Endometrial microvascular endothelial cells (primary cell): ENCODE measurements around the gene FOXC1. TPM values are rescaled to one million over a fixed set of nuclear protein-coding genes. Genes with fewer than 3 reads are reported as not detected.

Experiments used
- in situ Hi-C: cut with HindIII; loops from 2 replicates; pipeline ENCODE4 v1.10.0; 2017; ENCODE audit warnings: low sequenced_read_pairs, low pct_unique_long_range_greater_than_20kb; ENCODE audit errors: inconsistent ontology term
- total RNA-seq: library from RNA; depleted of rRNA; stranded (reverse); fragments of >200 nt; gene quantifications from one replicate; pipeline ENCODE4 v1.2.3, GENCODE V29; 2015; ENCODE audit errors: inconsistent ontology term

Gene FOXC1
- total RNA-seq, 1 donor from 2014 or later, result 3.8 TPM

DNA sequence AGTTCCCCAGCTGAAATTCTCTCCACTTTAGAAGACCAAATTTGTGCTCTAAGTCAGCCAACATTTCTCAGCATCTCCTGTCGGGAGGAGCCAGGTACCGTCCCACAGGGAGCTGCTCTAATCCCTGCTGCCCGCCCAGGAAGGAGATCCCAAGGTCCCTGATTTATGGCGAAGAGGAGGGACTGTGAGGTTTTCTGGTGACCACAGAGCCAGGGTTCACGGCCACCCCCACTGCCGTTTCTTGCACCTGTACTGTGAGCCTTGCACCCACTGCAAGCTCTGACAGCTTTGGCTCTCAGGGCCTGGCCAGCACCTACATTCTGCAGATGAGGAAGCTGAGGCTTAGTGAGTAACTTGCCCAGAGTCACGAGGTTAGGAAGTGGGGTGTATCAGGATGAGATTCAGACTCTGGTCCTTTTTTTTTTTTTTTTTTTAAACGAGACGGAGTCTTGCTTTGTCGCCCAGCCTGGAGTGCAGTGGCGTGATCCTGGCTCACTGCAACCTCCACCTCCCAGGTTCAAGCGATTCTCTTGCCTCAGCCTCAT lies 34.9 kb downstream of the FOXC1 start:
- in situ Hi-C loops, result loop anchor here (25.0 kb wide), 1 partner anchor 143 kb away; no protein-coding TSS in a partner anchor

DNA sequence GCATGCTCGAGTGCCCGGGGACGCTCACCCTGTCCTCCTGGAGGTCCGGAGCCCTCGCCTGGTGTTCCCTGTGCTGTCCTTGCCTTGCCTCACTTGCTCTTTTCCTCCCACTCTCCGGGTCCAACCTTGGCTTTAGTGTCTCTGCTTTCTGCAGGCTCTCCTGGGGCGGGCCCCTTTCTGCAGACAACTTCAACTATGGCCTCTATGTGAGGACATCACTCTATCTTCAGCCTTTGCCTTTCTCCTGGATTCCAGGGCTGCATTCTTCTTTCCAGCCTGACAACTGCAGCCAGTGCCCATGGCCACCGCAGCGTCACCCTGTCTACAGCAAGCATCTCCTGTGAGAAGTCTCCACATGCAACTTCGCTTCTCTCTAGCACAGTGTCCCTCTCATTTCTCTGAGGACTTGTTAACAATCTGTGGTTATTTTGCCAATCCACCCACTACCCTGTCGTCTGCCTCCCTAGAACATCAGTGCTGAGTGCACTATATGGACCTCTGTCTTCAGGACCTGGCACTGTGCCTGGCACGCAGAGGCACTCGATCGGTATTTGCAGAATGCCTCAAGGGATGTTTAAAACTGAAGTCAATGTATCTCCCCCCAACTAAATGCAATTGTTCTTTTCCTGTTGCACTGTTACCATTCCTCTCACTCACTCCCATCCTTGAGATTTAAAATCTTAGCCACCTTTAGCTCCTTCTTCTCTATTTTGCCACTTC lies 35.9 kb downstream of the FOXC1 start:
- in situ Hi-C loops, result loop anchor here (25.0 kb wide), 1 partner anchor 142 kb away; no protein-coding TSS in a partner anchor

DNA sequence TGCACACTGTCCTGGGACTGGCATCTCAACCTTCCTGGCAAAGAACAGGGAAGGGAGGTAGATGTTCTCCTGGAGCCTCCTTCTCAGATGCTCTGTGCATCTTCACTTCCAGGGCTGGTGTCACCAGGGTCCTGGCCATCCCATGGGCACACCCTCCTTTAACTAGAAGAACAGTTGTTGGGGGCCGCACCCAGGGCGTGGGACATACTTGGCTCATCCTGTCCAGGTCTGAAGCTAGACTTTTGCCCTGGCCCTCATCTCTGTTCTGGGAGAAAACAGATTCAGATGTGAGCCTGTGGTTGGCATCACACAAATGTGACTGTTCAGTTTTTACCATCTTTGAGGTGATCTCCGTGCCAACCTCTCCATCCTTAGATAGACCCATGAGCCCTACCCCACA lies 41.6 kb downstream of the FOXC1 start:
- in situ Hi-C loops, result no loop called here

DNA sequence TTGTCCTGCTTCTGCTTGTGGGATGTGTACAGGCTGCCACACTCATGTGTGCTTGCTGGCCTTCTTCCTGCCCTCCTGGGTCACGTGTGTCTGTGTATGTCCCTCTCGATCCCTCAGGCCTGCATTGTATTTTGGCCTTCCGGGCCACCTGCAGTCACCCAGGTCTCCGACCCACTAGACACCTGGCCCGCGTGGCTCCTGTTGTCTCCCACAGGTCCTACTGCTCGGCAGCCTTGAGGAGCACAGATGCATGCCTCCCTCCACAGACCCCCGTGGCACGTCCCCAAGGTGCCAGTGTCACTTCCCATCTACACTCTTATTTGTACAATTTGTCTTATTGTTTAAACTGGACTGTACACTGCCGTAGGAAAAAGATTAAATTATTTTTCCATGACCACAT lies 43.1 kb downstream of the FOXC1 start:
- in situ Hi-C loops, result no loop called here

DNA sequence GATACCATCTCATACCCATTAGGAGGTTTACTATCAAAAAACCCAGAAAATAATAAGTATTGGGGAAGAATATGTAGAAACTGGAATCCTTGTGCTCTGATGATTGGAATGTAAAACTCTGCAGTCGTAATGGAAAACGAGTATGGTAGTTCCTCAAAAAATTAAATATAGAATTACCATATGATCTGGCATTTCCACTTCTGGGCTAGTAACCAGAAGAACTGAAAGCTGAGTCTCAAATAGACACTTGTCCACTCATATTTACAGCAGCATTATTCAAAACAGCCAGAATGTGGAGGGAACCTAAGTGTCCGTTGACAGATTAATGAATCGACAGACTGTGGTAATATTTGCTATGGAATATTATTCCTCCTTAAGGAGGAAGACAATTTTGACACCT lies 44.3 kb downstream of the FOXC1 start:
- in situ Hi-C loops, result no loop called here

DNA sequence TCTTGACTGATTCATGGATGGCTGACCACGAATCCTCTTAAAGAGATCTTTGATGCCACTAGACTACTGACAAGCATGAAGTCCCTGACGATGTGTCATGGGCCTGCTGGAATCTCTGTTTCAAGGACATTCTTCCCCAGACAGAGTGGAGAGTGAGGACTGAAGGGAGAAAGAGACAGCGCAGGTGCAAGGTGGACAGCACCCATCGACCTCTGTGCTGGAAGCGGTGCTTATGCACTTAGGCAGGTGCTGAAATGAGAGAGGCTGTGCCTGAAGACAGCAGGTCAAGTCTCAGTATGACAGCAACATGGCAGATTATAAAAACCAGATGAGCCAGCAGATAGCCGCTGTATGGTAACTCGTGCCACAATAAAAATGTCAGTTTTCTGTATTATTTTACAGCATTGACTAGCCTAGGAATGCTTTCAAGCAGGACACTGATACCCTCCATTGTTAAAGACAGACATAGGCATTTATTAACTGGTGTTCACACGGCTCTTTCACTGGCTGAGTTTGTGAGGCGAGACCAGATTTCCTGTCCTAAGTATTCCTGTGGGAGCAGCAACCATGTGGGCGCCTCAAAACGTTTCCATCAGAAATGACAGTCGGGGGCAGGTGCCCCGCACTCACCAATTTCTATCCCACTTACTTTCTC lies 47.5 kb downstream of the FOXC1 start:
- in situ Hi-C loops, result no loop called here

DNA sequence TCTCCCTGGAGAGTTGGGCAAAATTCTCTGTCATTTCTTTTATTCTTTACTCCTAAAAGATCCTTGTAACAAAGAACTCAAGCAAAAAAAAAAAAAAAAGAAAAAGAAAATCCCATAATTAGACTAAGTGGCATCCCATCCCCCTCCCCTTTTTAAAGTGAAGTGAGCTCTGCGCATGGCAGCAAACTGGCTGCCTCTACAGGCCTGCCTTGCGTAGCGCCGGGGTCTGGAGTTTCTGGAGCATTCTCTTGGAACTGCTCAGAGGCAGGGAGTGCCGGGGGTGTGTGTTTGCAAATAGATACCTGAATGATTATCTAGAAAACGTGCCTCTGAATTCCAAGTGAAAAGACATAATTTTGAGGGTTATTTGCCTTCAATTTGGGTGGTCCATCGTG lies 48.1 kb downstream of the FOXC1 start:
- in situ Hi-C loops, result no loop called here

DNA sequence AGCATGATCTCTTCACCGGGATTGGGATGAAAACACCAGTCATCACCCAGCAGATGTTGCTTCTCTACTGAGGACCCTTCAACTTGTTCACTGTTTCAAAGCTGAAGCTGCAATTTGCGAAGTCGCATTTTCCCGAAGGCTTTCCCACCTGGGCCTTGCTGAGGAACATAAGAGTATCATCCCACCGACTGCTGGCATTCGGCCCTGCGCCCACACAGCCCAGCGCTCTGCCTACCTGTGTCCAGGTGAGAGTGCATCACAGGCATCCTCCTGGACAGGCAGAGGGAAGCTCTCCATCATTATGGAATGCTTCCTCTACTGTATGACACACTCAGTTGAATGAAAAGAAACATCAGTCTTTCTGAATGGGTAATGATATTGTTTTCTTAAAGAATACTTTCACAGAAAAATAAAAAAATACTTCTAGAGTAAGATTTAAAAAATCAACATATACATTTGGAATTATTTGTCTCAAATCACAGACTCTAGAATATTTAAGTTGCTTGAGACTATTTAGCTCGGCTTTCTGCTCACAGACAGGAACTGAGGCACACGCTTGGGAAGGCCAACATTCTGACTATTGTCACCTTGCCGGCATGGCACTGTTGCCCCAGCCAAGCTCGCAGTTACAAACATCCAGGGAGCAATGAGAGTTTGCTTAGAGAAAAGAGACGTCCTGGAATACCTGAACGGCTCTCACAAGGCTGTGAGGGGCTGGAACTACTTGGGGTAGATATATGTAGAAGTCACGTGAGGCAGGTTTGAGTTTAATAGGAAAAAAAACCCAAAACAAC lies 48.7 kb downstream of the FOXC1 start:
- in situ Hi-C loops, result no loop called here

DNA sequence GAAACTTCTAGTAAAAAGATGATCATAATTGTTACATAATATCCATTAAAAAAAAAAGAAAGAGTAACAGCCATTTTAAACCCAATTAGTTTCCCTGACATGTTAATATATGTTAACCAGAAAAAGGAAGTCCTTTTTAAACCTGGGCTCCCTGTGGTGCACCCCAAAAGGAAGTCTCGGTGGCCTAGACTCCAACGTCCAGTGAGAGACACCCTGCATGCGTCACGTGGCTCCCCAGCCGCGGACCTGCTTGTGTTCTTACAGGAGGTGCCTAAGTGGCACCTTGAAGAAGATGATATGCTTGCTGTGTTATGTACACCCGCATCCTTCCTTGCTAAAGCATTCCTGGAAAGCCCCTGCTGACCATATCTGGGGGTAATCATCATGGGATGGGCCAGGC lies 50.1 kb downstream of the FOXC1 start:
- in situ Hi-C loops, result no loop called here

DNA sequence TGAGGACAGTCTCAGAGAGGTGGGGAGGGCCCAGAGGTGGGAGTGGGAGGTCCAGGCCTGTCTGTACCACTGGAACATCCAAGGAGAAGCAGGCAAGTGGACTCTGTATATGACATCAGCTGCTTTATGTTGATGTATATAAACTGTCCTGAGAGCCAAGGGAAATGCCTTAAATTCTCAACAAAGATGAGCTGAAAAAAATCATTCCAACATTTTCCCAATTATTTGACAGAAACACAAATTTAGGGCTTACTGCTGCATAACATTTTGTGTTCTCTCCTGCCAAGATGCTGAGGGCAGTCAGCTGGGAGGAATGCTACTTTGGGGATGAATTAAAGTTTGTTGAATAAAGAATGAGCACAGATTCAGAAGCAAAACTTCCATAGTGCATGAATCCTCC lies 52.8 kb downstream of the FOXC1 start:
- in situ Hi-C loops, result no loop called here

Other genes with a start within 250 kb of the FOXC1 start
- not detected for gene FOXF2, start 220.3 kb upstream of the FOXC1 start, total RNA-seq